Posterior cingulate gyrus (tissue), 11 donors: ENCODE measurements around the gene APOBEC3A.
A peak's percentile ranks its signal among the peaks of the same experiment; 100 is the strongest.

Experiments
- DNase-seq, 10 donors: peaks; one replicate each; pipeline versions ENCODE4 v3.0.0 to v3.0.0-alpha.2; 2020 to 2021; ENCODE audit warnings: mixed read lengths in 3 of 10
- intact Hi-C: fragments of 100-400 bp; cut with DNase I; formaldehyde crosslinking; loops from one replicate; pipeline ENCODE4 v1.15.1; 2023

Gene APOBEC3A

GRCh38 chr22:38957046-38957770, at the start of gene APOBEC3A:
APOBEC3A (plus strand) TSS chr22:38957609; CDS start chr22:38957692, 83 bp downstream.
- intact Hi-C loops, result no loop called here
- DNase-seq, result peak in 2 of 10 donors; percentile 68

GRCh38 chr22:38907767-38908166, 49.6 kb upstream of the APOBEC3A start:
- intact Hi-C loops, result no loop called here
- DNase-seq, result no peak

GRCh38 chr22:38911434-38911833, 46.0 kb upstream of the APOBEC3A start:
- no peak for DNase-seq
- intact Hi-C loops, result no loop called here

- no peak for DNase-seq
These were observed 37.7 kb upstream of the APOBEC3A start for GRCh38 chr22:38919631-38920190.

GRCh38 chr22:38921120-38921519, 36.3 kb upstream of the APOBEC3A start:
- intact Hi-C loops, result loop anchor here (5.0 kb wide), 1 partner anchor 154 kb away; no protein-coding TSS in a partner anchor
- DNase-seq, result no peak

More at GRCh38 chr22:38919631-38920190, 37.7 kb upstream of the APOBEC3A start:
- intact Hi-C loops, result loop anchor here (5.0 kb wide), 1 partner anchor 152 kb away; no protein-coding TSS in a partner anchor

GRCh38 chr22:38921806-38922205, 35.6 kb upstream of the APOBEC3A start:
- DNase-seq, result no peak
- intact Hi-C loops, result loop anchor here (5.0 kb wide), 1 partner anchor 155 kb away; no protein-coding TSS in a partner anchor

GRCh38 chr22:38923463-38924346, 33.7 kb upstream of the APOBEC3A start:
- intact Hi-C loops, result loop anchor here (5.0 kb wide), 1 partner anchor 156 kb away; no protein-coding TSS in a partner anchor
- DNase-seq, result peak; percentile 75 to 98 (median 87)

- peak in 5 of 10 donors; percentile 21 to 77 (median 24) for DNase-seq
- intact Hi-C loops, result loop anchor here (5.0 kb wide), 1 partner anchor 157 kb away; no protein-coding TSS in a partner anchor
These were observed 33.0 kb upstream of the APOBEC3A start for GRCh38 chr22:38924347-38924952.

- intact Hi-C loops, result loop anchor here (2.0 kb wide), 1 partner anchor 55 kb away; no protein-coding TSS in a partner anchor
- no peak for DNase-seq
These were observed 31.8 kb upstream of the APOBEC3A start for GRCh38 chr22:38925571-38926041.

GRCh38 chr22:38927033-38927781, 30.2 kb upstream of the APOBEC3A start:
- DNase-seq, result peak; percentile 67 to 96 (median 78)
- intact Hi-C loops, result loop anchor here (2.0 kb wide), 1 partner anchor 56 kb away; no protein-coding TSS in a partner anchor

- intact Hi-C loops, result no loop called here
- no peak for DNase-seq
These were observed 26.9 kb upstream of the APOBEC3A start for GRCh38 chr22:38930512-38930911.

GRCh38 chr22:38935023-38935422, 22.4 kb upstream of the APOBEC3A start:
- intact Hi-C loops, result no loop called here
- peak in 1 of 10 donors; percentile 67 for DNase-seq

- DNase-seq, result no peak
- intact Hi-C loops, result no loop called here
These were observed 21.8 kb upstream of the APOBEC3A start for GRCh38 chr22:38935616-38936015.

GRCh38 chr22:38936562-38936961, 20.8 kb upstream of the APOBEC3A start:
- intact Hi-C loops, result no loop called here
- peak in 1 of 10 donors; percentile 40 for DNase-seq

GRCh38 chr22:38937036-38937435, 20.4 kb upstream of the APOBEC3A start:
- intact Hi-C loops, result no loop called here
- peak in 1 of 10 donors; percentile 53 for DNase-seq

- DNase-seq, result peak in 1 of 10 donors; percentile 36
- intact Hi-C loops, result no loop called here
These were observed 19.9 kb upstream of the APOBEC3A start for GRCh38 chr22:38937541-38937940.

GRCh38 chr22:38938221-38938620, 19.2 kb upstream of the APOBEC3A start:
- DNase-seq, result peak in 1 of 10 donors; percentile 49
- intact Hi-C loops, result no loop called here

- intact Hi-C loops, result no loop called here
- peak in 1 of 10 donors; percentile 24 for DNase-seq
These were observed 18.5 kb upstream of the APOBEC3A start for GRCh38 chr22:38938925-38939324.

GRCh38 chr22:38940811-38941384, 16.5 kb upstream of the APOBEC3A start:
- DNase-seq, result peak in 1 of 10 donors; percentile 67
- intact Hi-C loops, result no loop called here
